ENCODE results near the gene MTMR8. TPM values are rescaled to one million over a fixed set of nuclear protein-coding genes. Genes with fewer than 3 reads are reported as not detected.

MTMR8 gene
- total and polyA plus RNA-seq, 2 donors (not counting 3 experiments of a cell fraction or from before 2014, with no cell fraction given) = 0.23 to 0.75 TPM

DNA sequence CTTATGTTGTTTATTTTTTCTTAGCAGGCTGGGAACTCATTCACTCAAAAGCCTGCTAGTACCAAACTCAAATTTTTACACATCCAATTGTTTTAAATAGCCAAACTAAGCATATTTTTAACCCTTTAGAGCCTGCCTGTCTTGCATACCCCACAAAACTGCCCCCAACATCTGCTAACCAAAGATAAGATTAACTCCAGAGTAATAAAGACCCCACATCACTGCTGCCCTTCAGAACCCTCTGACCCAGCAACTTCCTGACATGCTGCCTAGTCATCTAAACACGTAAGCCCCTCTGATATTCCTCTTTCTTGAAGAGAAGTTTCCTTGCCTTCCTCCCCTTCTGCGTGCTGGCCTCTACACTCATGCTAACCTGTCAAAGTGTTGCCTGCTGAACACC lies 104.1 kb downstream of the MTMR8 start:
- no peak overlapping the region for H2AFZ ChIP-seq (ENCODE audit: low read depth, low read length)
- H3K9me3 ChIP-seq (replicated peaks; ENCODE audit: control insufficient read depth, insufficient read depth, low read length) = no peaks in the 10 kb centered on the region
- H3K27ac ChIP-seq (ENCODE audit: insufficient read depth, low read depth, low read length) = no peak overlapping the region
- DNase-seq (ENCODE audit: low read depth, low spot score) = no peak
- CTCF ChIA-PET = no interaction called here
- TF ChIP-seq EZH2 (IDR thresholded peaks at IDR 0.05; ENCODE audit: borderline replicate concordance, low read depth, low read length, severe bottlenecking) = no peak
- TF ChIP-seq GATA2 (IDR thresholded peaks at IDR 0.05; ENCODE audit: insufficient read depth, insufficient read length, low read depth, low read length) = no peak
- TF ChIP-seq, protein P1, sequence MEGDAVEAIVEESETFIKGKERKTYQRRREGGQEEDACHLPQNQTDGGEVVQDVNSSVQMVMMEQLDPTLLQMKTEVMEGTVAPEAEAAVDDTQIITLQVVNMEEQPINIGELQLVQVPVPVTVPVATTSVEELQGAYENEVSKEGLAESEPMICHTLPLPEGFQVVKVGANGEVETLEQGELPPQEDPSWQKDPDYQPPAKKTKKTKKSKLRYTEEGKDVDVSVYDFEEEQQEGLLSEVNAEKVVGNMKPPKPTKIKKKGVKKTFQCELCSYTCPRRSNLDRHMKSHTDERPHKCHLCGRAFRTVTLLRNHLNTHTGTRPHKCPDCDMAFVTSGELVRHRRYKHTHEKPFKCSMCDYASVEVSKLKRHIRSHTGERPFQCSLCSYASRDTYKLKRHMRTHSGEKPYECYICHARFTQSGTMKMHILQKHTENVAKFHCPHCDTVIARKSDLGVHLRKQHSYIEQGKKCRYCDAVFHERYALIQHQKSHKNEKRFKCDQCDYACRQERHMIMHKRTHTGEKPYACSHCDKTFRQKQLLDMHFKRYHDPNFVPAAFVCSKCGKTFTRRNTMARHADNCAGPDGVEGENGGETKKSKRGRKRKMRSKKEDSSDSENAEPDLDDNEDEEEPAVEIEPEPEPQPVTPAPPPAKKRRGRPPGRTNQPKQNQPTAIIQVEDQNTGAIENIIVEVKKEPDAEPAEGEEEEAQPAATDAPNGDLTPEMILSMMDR (IDR thresholded peaks at IDR 0.05; ENCODE audit: extremely low read depth in 1 of 2, insufficient read depth in 1 of 2, low read depth in 1 of 2, low read length in 2 of 2) = no peak
- TF ChIP-seq JUN (IDR thresholded peaks at IDR 0.05; ENCODE audit: borderline replicate concordance, insufficient read depth, insufficient read length, low read depth) = no peak
- TF ChIP-seq POLR2AphosphoS5 (IDR thresholded peaks at IDR 0.05; ENCODE audit: insufficient read depth, low read depth, low read length) = no peak
- TF ChIP-seq POLR2A (IDR thresholded peaks at IDR 0.05; ENCODE audit: low read depth, low read length) = no peak
- no peak for TF ChIP-seq FOS (IDR thresholded peaks at IDR 0.05; ENCODE audit: borderline replicate concordance, insufficient read depth, low read length)
- TF ChIP-seq MYC (IDR thresholded peaks at IDR 0.05; ENCODE audit: low read depth, low read length) = no peak
- TF ChIP-seq, protein P2, sequence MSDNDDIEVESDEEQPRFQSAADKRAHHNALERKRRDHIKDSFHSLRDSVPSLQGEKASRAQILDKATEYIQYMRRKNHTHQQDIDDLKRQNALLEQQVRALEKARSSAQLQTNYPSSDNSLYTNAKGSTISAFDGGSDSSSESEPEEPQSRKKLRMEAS (IDR thresholded peaks at IDR 0.05; ENCODE audit: insufficient read depth, insufficient read length) = no peak
- H3K36me3 ChIP-seq (ENCODE audit: control insufficient read depth in 2 of 2, extremely low read depth in 1 of 2, insufficient read depth in 2 of 2, low read length in 2 of 2) = no peaks in the 10 kb centered on the region
- FAIRE-seq = no peak
- BruUV-seq (replicated peaks) = no TSS peak
- no peak overlapping the region for H3K4me2 ChIP-seq (ENCODE audit: insufficient read depth, low read length)
- intact Hi-C loops (cut with micrococcal nuclease) (no loop called here), dilution Hi-C loops (cut with MboI; ENCODE audit: extremely low pct_ligation_motif_present, low sequenced_read_pairs) (no loop called here)
- no peaks in the 10 kb centered on the region for H3K9me1 ChIP-seq (replicated peaks; ENCODE audit: control insufficient read depth, extremely low read depth, insufficient read depth, low read length)
- H3K27me3 ChIP-seq (ENCODE audit: control insufficient read depth in 2 of 2, insufficient read depth in 2 of 2, low read length in 2 of 2) = no peaks in the 10 kb centered on the region
- H3K9ac ChIP-seq (replicated peaks; ENCODE audit: extremely low read depth, insufficient read depth, low read length) = no peak overlapping the region
- H4K20me1 ChIP-seq (replicated peaks; ENCODE audit: control insufficient read depth, extremely low read depth, insufficient read depth, low read length) = no peaks in the 10 kb centered on the region
- POLR2A ChIA-PET = no interaction called here
- H3K4me1 ChIP-seq (ENCODE audit: control insufficient read depth, extremely low read depth, insufficient read depth, low read length) = no peaks in the 10 kb centered on the region
- no peaks in the 10 kb centered on the region for H3K79me2 ChIP-seq (ENCODE audit: control insufficient read depth, insufficient read depth, low read length)
- H3K4me3 ChIP-seq (replicated peaks in 1 of 3; ENCODE audit: insufficient read depth in 1 of 3, low read depth in 1 of 3, low read length in 3 of 3) = no peak overlapping the region

Measured in endothelial cell of umbilical vein (primary cell).